Measurements from ENCODE around the gene NDUFS8. TPM values are rescaled to one million over a fixed set of nuclear protein-coding genes. Genes with fewer than 3 reads are reported as not detected.

The NDUFS8 gene
- total RNA-seq, 1 experiment from 2014 or later = 220 TPM

DNA sequence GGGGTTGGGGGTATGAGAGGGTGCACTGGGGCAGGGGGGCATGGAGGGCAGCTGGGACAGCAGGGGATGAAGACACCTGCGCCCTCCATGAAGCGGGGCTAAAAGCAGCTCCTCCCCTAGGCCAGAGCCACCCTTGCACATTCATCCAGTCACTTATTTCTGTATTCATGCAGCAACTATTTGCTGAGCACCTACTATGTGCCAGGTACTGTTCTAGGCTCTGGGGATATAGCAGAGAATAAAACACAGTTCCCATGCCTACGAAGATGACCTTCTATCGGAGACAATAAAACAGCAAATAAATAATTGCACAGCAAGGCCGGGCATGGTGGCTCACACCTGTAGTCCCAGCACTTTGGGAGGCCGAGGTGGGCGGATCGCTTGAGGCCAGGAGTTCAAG lies 15.0 kb upstream of the NDUFS8 start:
- H3K36me3 ChIP-seq (ENCODE audit: insufficient read depth, low read length, poor library complexity, severe bottlenecking) = no peaks in the 10 kb centered on the region
- TF ChIP-seq, protein P1, sequence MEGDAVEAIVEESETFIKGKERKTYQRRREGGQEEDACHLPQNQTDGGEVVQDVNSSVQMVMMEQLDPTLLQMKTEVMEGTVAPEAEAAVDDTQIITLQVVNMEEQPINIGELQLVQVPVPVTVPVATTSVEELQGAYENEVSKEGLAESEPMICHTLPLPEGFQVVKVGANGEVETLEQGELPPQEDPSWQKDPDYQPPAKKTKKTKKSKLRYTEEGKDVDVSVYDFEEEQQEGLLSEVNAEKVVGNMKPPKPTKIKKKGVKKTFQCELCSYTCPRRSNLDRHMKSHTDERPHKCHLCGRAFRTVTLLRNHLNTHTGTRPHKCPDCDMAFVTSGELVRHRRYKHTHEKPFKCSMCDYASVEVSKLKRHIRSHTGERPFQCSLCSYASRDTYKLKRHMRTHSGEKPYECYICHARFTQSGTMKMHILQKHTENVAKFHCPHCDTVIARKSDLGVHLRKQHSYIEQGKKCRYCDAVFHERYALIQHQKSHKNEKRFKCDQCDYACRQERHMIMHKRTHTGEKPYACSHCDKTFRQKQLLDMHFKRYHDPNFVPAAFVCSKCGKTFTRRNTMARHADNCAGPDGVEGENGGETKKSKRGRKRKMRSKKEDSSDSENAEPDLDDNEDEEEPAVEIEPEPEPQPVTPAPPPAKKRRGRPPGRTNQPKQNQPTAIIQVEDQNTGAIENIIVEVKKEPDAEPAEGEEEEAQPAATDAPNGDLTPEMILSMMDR (conservative IDR thresholded peaks at IDR 0.05; ENCODE audit: low read depth, low read length) = no peak
- TF ChIP-seq EZH2 (IDR thresholded peaks at IDR 0.05; ENCODE audit: borderline replicate concordance, low read depth, low read length, poor library complexity, severe bottlenecking) = no peak
- H3K9me3 ChIP-seq (ENCODE audit: low read depth, low read length, poor library complexity, severe bottlenecking) = no peaks in the 10 kb centered on the region
- CTCF ChIA-PET = no interaction called here
- POLR2A ChIA-PET (ENCODE audit: low non-redundant PET) = no interaction called here
- H3K27me3 ChIP-seq (replicated peaks; ENCODE audit: insufficient read depth, low read depth, low read length, poor library complexity) = no peaks in the 10 kb centered on the region
- H3K27ac ChIP-seq (ENCODE audit: low read depth, low read length, poor library complexity, severe bottlenecking) = no peak overlapping the region
- BruUV-seq (replicated peaks) = no TSS peak
- H3K4me1 ChIP-seq (ENCODE audit: insufficient read depth, low read length, poor library complexity, severe bottlenecking) = no peaks in the 10 kb centered on the region
- intact Hi-C loops (cut with micrococcal nuclease; ENCODE audit: unreplicated experiment) = no loop called here
- no peak for DNase-seq (ENCODE audit: low spot score)
- no peak overlapping the region for H3K4me3 ChIP-seq (ENCODE audit: low read depth, low read length, poor library complexity, severe bottlenecking)

DNA sequence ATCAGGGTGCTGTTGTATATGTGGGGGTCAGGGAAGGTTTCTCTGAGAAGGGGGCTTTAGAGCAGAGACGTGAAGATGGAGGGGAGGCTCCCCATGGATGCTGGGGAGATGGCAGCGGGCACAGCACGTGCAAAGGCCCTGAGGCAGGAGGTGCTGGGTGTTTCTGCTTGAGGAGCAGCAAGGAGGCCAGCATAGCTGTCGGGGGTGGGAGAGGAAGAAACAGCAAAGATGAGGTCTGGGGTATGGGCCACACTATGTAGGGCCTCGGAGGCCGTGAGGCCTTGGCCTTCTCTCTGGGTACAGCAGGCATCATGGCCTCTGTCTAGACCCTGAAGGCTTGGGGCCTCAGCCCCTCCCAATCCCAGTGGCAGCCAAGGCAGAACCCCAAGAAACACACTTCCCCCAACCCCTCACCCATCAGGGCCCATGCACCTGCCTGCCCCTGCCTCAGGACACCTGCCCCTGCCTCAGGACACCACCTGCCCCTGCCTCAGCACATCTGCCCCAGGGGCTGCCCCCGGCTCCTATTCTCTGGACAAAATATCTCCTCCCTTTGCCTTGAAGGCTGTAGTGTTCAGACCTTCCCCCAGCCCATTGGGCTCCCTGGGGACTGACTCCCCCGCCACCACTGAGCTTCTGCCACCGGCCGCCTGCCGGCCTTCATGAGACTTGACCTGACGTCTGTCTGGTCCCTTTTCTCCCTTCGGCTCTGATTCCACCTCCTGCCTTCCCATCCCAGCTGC lies 14.1 kb upstream of the NDUFS8 start:
- Histone ChIP-seq H3K4me1 (ENCODE audit: insufficient read depth, low read length, poor library complexity, severe bottlenecking) (no peaks in the 10 kb centered on the region), H3K36me3 (ENCODE audit: insufficient read depth, low read length, poor library complexity, severe bottlenecking) (no peaks in the 10 kb centered on the region), H3K27me3 (replicated peaks; ENCODE audit: insufficient read depth, low read depth, low read length, poor library complexity) (no peaks in the 10 kb centered on the region), H3K27ac (ENCODE audit: low read depth, low read length, poor library complexity, severe bottlenecking) (no peak overlapping the region), H3K4me3 (ENCODE audit: low read depth, low read length, poor library complexity, severe bottlenecking) (no peak overlapping the region), H3K9me3 (ENCODE audit: low read depth, low read length, poor library complexity, severe bottlenecking) (no peaks in the 10 kb centered on the region)
- BruUV-seq (replicated peaks) = no TSS peak
- intact Hi-C loops (cut with micrococcal nuclease; ENCODE audit: unreplicated experiment) = no loop called here
- POLR2A ChIA-PET (ENCODE audit: low non-redundant PET) = no interaction called here
- TF ChIP-seq, protein P1 (conservative IDR thresholded peaks at IDR 0.05; ENCODE audit: low read depth, low read length) = no peak
- no peak for TF ChIP-seq EZH2 (IDR thresholded peaks at IDR 0.05; ENCODE audit: borderline replicate concordance, low read depth, low read length, poor library complexity, severe bottlenecking)
- no peak for DNase-seq (ENCODE audit: low spot score)
- CTCF ChIA-PET = no interaction called here

DNA sequence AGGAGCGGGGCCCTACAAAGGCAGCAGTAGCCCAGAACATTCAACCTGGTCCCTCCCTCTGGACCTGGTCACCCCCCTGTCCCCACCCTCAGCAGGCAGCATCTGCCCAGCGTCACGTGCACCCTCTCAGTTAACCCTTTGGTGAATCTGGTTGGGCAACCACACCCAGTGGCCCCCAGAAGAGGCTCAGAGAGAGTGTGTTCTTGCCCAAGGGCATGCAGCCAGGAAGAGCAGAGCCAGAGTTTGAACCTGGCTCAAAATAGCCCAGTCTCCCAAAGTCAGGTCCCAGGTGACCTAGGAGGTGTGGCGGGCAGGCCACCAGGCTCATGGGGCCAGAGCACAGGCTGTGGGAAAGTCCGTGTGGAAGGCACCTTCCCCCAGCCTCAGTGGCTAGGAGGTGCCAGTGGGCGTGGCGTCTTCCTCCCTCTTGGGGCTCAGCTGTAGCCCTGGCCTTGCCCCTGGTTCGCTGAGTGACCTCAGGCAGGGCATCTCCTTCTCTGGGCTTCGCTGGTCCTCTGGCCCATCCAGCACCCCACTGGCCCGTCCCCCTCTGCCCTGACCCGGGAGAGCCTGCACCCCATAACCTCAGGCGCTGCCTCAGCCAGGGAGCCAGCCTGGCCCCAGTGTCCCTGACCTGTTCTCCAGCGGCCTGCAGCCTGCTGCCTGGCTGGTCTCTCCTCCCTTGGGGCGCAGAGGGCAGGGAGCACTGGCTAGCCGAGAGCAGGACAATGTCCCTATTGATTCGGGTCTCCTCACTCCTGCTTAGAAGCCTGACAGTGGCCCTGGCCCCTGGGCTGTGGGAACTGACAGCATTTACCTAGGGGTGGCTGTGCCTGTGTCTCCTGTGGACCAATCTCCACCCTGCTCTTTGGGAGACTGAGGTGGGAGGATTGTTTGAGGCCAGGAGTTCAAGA lies 13.3 kb upstream of the NDUFS8 start:
- Histone ChIP-seq H3K4me3 (ENCODE audit: low read depth, low read length, poor library complexity, severe bottlenecking) (no peak overlapping the region), H3K27ac (ENCODE audit: low read depth, low read length, poor library complexity, severe bottlenecking) (no peak overlapping the region), H3K36me3 (ENCODE audit: insufficient read depth, low read length, poor library complexity, severe bottlenecking) (no peaks in the 10 kb centered on the region), H3K4me1 (ENCODE audit: insufficient read depth, low read length, poor library complexity, severe bottlenecking) (no peaks in the 10 kb centered on the region), H3K27me3 (replicated peaks; ENCODE audit: insufficient read depth, low read depth, low read length, poor library complexity) (no peaks in the 10 kb centered on the region), H3K9me3 (ENCODE audit: low read depth, low read length, poor library complexity, severe bottlenecking) (no peaks in the 10 kb centered on the region)
- no TSS peak for BruUV-seq (replicated peaks)
- no peak for DNase-seq (ENCODE audit: low spot score)
- ChIA-PET POLR2A (ENCODE audit: low non-redundant PET) (no interaction called here), CTCF (no interaction called here)
- TF ChIP-seq, protein P1 (conservative IDR thresholded peaks at IDR 0.05; ENCODE audit: low read depth, low read length) = no peak
- TF ChIP-seq EZH2 (IDR thresholded peaks at IDR 0.05; ENCODE audit: borderline replicate concordance, low read depth, low read length, poor library complexity, severe bottlenecking) = no peak
- intact Hi-C loops (cut with micrococcal nuclease; ENCODE audit: unreplicated experiment) = no loop called here
